Medulla oblongata (tissue), 1 donor: ENCODE data around the gene DNAH11.
"Not testable (repeated sequence)": the region's sequence is repeated elsewhere in the genome, so short reads cannot be mapped to it uniquely, and the experiment has no call there.

ENCODE experiments used
- DNase-seq: peaks from one replicate; pipeline ENCODE4 v3.0.0-alpha.2; 2015; ENCODE audit errors: extremely low spot score

DNAH11 gene

DNA sequence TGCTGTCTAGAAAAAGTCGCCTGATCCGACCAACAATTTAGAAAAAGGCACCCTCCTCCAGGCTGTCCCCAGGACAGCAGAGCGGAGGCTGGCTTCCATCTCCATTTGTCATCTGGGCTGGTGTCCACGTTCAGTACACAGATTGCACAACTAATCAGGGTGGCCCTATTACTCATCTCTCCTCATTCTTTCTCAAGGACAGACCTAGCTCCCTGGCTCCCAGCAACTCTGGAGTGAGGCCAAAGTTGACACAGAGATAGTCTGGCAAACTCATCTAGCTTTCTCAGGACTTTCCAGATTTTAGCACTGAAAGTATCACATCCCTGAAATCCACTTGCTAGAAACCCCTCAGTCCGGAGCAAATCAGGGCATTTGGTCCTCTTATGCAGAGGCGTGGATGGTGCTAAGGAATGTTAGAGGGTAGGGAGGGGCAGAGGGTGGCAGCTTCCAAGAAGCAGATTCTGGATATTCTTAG, 75.1 kb downstream of the DNAH11 start:
- DNase-seq: peak; percentile 9

DNA sequence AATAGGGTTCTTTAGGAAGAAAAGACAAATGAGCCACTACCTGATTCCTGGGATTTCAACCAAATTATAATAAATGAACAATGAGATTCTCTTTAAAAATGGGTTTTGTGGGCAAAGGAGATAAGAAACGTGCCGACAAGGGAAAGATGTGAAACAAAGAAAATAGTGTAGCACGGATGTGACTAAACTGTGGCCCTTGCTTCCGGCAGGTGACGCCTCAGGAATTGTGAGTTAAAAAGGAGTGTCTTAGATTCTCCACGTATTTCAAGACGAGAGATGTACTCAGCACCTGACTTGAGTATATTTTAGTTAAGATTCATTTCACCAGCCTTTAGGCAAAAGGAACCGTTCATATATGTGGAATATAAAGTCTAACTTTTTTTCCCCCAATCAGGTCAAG, 75.9 kb downstream of the DNAH11 start:
- DNase-seq: no peak

DNA sequence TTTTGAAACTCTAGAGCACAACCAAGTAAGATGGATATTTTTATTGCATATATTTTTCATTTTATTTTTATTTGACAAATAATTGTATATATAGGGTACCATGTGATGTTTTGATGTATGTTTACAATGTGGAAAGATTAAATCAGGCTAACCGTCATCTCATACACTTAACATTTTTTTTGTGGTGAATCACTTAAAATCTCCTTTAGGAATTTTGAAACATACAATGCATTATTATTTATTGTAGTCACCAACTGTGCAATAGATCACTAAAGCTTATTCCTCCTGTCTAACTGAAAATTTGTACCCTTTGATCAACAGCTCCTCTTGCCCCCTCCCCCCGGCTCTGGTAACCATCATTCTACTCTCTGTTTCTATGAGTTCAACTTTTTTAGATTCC, 77.2 kb downstream of the DNAH11 start:
- DNase-seq: no peak

DNA sequence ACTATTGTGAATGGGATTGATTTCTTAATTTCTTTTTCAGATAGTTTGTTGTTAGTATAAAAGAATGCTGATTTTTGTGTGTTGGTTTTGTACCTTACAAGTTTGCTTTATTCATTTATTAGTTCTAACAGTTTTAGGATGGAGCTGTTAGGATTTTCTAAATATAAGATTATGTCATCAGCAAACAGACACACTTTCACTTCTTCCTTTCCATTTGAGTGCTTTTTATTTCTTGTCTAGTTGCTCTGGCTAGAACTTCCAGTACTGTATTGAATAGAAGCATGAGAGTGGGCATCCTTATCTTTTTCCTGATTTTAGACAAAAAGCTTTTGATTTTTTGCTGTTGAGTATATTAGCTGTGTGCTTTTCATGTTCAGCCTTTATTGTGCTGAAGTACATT, 81.5 kb downstream of the DNAH11 start:
- no peak for DNase-seq

DNA sequence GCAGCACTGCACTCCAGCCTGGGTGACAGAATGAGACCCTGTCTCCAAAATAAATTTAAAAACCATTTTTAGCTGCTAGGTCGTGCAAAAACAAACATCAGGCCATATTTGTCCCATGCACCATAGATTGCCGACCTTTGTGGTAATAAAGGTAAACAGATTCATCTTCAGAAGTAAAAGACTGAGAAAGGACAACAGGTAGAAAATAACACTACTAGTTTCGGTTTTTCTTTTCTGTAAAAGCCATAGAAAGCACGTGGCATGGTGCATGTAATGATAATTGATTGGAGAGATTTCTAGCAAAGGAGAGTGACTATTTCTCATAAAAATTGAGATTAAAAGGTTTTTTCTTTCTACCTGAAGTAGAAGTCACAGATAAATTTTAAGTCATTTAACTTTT, 93.9 kb downstream of the DNAH11 start:
- DNase-seq: no peak

DNA sequence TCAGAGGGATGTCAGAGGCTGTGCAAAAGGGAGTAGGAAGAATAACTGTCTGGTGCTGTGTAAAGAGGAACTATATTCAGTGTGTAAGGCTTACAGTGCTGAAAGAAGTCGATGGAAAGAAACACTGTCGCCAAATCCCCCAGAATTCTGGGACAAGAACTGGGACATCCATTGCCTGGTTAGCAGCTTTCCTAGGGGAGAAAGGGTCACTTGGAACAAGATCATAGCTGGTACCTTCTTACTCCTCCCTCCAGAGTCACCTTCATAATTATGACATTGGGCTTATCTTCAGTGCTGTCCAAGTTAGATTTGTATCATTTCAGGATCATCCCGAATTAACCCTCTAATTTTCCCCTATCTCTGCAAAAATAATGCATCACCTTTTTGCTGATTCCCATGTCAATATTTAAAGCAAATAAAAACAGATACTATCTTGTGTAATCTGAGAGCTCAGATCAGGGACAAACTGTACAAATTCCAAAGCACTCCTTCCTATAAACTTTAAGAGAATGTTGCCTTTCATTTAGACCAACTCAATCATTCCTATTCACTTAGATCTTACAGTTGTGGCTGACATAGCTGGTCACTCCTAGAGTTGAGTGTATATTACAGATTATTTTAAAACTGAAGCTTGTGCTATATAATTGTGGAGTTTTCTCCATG, 96.5 kb downstream of the DNAH11 start:
- no peak for DNase-seq

DNA sequence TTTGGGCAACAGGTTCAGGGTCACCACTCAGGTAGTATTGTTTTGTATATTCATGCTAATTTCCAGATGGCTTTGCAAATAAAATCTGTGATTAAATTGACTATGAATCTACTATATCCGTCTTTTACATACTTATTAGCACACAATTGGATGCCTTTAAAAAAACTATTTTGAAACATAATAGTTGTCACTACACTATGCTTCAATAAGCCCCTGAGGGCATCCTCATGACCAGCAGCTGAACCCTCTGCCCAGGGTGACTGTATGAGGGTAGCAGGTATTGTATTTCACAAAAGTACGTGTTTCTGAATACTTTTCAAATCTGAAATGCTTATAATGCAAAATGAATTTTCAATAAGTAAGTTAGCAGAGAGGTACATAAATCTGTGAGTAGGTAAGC, 97.3 kb downstream of the DNAH11 start:
- no peak for DNase-seq

DNA sequence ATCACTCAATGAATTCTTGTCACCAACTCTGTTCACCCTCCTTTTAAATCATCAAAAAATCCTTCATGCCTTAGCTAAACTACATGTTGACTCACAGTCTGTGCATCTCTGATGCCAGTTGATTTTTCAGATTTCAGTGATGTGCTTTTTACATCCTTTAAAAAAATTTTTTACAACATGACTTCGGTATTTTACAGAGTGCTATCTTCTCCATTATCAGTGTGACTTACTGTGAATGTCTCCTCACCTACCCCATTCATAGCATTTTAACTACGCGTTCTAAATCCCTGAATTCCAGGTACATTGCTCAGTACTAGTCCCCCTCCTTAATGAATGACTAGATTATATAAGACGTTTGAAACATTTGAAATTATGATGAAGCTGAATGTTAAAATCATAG, 98.7 kb downstream of the DNAH11 start:
- DNase-seq: no peak

DNA sequence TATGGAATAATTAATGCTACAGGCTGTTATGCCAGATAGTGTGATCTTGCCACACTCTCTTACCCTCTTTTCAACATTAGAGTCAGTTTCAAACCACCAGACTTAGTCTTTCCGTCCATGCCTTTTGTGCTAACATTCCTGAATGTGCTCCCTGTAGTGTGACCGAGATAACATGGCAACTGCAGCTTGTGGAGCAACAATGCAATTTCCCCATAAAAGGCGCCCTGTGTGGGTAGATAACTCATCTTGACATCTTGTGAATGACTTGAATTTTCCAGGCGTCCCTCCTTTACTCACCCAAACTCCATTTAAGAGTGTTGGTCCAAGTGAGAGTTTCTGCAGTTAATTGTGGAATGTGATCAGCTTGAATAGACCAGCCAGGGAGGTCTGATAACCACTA, 99.6 kb downstream of the DNAH11 start:
- DNase-seq: no peak

DNA sequence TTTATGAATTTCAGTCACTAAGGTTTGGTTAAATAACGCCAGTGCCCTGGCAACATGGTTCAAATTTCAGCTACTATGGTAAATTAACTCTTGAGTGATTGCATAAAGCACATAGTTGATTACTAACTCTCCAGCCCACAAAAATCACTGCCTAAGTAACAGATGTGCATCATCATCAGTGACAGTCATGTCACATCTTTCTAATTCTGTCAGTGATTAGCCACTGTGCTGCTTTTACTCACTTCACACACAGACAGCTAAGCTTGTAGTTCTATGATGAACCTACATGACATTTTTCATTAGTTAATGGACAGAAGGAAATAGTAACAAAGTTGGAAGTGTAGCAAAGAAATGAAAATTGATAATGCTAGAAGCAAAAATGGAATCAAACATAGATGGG, 108.9 kb downstream of the DNAH11 start:
- DNase-seq: no peak

DNA sequence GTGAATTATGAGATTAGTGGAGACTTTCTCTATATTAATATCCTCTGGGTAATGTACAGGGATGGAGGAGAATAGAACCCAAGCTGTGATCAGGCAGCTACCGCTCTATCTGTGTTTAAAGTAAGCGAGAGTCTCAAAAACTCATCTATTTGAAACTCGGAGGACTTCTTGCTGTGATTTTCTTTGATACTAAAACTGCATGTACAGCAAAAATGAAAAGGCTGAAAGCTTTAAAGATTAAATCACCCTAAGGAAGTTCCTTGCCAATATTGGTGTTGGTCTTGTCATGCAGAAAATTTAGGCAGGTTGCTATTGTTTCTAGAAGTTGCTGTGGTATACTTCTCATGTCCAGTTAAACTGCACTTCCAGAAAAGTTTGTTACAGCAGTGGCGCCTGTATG, 110.8 kb downstream of the DNAH11 start:
- DNase-seq: no peak

DNA sequence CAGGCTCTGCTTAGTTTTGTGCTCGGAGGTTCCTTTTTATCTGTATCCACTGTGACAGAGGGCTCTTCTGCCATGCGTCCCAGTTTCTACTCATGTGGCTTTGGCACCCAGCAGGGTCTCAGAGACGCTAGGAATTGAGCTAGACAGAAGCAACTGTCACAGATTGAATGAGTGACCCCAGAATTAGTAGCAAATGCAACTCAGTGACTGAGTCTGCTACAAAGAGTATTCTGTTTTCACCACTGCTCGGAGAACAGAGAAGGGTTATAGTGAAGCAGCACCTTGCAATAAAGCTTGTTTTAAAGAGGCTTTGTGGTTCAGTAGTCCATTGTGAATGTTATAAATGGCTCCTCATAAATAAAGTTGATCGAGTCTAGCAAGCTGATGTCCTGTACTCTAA, 113.2 kb downstream of the DNAH11 start:
- peak; percentile 48 for DNase-seq

DNA sequence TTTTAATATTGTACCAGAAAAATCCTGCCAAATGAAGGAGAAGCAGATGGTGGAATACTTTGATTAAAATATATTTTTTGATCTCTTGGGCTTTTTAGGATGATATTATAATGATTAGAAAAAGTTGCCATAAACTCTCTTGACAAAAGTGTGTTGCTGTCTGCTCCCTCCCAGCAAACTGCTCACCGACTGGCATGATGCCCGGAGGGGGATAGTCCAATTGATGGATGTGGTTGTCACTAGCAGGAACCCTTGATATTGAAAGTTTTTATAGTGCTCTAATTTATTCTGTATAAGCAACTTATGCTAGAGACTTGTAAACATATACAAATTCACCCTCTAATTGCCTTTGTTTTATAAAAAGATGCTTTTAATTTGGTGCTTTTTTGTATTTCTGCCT, 114.0 kb downstream of the DNAH11 start:
- DNase-seq: peak; percentile 21

DNA sequence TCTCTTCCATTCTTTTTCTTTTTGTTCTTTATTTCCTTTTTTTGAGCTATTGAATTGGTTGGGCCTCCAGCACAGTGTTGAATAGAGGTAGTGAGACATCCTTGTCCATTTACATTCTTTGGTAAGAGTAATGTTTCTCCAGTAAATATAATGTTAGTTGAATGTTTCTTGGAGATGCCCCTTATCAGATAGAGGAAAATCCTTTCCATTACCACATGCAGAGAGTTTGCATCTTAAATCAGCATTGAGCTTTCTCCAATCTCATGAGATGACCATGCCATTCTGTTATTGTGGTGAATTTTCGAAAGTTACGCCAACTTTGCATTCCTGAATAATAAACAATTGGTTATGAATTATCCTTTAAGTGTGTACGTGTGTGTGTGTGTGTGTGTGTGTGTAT, 127.7 kb downstream of the DNAH11 start:
- no peak for DNase-seq

DNA sequence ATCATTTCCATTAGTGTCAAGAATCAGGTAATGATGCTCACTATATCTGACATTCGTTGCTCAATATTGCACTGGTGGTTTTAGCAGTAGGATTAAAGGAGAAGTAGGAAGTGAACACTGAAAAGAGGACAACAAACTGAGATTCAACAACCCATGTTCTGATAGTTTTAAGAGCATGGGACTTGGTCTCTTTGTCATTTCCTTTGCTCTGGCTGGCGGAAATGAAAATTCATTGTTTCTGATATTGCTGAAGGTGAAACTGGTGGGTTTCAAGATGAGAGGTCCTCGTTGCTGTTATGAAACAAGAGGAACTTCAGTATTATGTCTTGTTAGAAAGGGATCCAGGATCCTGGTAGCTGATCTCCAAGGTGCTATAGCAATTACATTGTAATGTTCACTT, 129.0 kb downstream of the DNAH11 start:
- DNase-seq: no peak

DNA sequence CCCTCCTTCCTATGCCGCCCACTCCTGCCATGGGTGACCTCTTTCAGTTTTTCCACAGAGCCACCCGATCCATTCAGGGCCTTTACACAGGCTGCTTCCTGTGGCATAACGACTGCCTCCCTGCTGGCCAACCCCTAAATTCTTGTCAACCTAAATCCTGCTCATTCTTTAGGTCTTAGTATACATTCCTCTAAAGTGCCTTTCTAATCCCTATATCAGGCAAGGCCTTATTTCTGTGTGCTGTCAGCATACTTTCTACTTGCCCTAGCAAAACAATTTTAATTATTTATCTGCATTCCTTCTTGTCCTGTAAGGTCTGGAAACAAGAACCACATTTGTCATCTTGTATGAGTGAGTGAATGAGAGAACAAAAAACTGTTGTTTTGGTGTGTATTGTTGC, 132.4 kb downstream of the DNAH11 start:
- DNase-seq: no peak

DNA sequence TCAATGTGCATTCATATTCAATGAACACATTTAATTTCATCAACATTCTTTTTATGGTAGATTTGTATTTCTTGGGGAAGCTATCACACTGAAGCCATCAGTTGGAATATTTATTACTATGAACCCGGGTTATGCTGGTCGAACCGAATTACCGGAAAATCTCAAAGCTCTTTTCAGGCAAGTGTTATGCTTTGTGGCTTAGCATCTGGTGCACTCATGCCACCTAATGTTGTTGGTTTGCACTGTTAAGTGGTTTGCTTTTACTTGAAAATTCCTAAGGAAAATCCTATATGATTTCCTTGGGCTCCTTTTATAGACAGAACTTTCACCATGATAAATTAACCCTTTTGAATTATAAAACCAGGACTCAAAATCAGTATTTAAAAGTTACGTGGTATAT, 147.9 kb downstream of the DNAH11 start:
- DNase-seq: peak; percentile 13

DNA sequence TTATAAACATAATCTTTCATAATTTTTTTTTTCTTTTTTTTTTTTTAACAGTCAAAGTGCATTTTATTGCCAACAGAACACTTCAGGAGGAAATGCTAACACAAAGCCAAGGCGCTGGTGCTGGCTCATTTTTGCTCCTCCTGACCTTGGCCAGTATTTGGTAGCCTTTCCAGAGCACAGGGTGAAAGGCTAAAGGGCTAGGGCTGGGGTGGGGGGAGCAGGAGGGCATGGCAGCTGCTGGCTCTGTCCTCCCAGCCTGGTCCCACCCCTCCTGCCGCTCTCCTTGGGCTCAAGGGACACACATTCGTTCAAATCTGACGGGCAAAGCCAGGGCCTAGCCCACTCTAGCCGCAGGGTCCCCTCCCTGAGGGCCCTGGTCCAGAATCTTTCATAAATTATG, 148.3 kb downstream of the DNAH11 start:
- not testable (repeated sequence) for DNase-seq

DNA sequence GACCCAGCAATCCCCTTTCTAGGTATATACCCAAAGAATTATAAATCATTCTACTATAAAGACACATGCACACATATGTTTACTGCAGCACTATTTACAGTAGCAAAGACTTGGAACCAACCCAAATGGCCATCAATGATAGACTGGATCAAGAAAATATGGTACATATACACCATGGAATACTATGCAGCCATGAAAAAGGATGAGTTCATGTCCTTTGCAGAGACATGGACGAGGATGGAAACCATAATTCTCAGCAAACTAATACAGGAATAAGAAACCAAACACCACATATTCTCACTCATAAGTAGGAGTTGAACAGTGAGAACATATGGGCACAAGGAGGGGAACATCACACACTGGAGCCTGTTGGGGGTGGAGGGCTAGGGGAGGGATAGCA, 157.7 kb downstream of the DNAH11 start:
- not testable (repeated sequence) for DNase-seq

DNA sequence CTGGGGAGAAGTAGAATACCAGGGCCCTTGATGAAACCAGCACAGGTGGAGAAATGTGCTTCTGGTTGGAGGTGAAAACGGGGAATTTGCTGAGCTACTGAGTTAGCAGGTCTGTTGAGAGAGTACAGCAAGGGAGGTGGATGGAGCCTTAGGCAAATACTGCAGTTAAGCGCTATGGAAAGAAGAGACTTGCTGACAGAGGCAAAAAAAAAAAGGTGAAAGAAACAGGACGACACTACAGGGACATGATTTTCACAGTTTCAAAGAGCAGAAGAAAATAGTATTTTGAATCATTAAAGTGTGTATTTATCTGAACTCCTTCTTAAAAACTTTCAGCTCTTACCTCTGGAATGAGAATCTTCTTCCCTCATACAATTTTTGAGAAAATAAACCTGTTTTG, 159.5 kb downstream of the DNAH11 start:
- no peak for DNase-seq

DNA sequence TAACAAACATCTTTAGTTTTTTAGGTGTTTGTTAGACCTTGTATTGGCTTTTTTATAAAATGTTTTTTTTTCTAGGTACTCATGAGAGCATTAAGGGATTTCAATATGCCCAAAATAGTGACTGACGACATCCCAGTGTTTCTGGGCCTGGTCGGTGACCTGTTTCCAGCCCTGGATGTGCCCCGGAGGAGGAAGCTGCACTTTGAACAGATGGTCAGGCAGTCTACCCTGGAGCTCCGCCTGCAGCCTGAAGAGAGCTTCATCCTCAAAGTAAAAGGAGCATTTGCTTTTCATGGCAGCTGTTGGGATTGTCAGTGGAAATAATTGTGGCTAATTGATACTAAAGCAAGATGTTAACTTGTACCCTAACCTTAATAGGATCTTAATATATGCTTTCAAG, 161.5 kb downstream of the DNAH11 start:
- no peak for DNase-seq

DNA sequence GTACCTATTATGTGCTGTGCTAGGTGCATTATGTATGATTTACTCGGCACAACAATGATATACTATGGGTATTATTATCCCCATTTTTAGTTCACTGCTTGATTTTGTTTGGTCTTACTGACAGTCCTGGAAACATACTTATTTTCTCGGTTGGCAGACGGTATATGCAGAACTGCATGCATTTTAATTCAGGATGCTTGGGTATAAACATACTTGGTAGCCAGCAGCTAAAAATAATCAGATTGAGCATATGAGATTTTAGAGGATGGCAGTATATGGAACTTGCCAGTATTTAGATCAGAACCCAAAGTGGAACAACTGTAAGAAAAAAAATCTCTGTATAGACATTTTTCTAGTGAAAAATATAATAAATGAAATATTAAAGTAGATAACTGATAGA, 163.3 kb downstream of the DNAH11 start:
- no peak for DNase-seq

DNA sequence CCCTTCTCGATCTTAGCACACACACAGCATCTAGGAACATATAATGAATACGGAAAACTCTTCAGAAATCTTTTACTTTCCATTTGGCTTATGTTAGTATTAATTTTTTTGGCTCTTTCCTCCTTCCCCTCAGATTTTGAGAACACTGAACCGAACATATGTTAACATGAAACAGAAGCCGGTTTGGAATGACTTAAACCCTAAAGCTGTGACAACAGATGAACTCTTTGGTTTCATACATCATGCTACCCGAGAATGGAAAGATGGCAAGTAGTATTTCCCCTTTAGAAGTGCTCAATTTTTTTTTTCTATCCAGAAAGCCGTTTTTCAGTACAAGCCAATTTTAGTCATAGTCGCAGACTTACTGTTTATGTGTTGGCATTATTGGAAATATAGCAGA, 164.7 kb downstream of the DNAH11 start:
- DNase-seq: no peak

DNA sequence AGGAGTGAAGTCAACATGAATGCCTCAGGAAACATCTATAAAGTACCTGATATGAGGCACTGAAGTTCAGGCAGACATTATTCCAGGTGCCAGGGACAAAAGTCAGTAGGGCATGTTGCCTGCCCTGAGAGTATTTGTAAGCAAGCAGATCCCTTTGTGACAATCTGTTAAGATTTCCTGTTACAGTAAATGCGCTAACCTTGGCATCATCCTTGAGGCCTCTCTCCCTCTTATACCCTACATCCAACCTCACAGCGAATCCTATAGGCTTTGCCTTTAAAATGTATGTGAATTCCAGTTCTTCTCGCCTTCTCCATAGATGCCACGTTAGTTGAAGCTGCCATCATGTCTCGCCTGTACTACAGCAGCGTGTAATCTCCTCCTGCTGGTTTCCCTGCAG, 165.3 kb downstream of the DNAH11 start:
- no peak for DNase-seq
